PC-9 (cell line): ENCODE measurements around the gene ADAMTSL1.

Experiments used
- CTCF ChIP-seq: fragments of 200-600 bp; sonication (generic); conservative IDR thresholded peaks from 2 replicates; pipeline ENCODE4 v1.6.1; 2017; ENCODE audit warnings: mixed run types, antibody characterized with exemption, mild to moderate bottlenecking, moderate library complexity
- EZH2 ChIP-seq: fragments of 200-600 bp; sonication (generic); IDR thresholded peaks from 2 replicates; pipeline ENCODE4 v1.8.0; 2017; ENCODE audit warnings: antibody characterized with exemption, low read depth

- TF ChIP-seq CTCF: no peak
- no peak for TF ChIP-seq EZH2
These were observed 45.3 kb upstream of the ADAMTSL1 start for GRCh38 chr9:18428661-18429060.
